WTC11 (cell line): ENCODE results near the gene HYAL2. TPM values are rescaled to one million over a fixed set of nuclear protein-coding genes. Genes with fewer than 3 reads are reported as not detected.
A peak's percentile ranks its signal among the peaks of the same experiment; 100 is the strongest.

Experiments used
- ATAC-seq: fragments of 200-7000 bp; cut with Tn5 transposase; 2 replicates; pipeline ENCODE4 v1.10.0; 2021; ENCODE audit warnings: mild to moderate bottlenecking, moderate library complexity
- CTCF ChIA-PET: fragments of 300-600 bp; sonication (Branson Sonifier 250); formaldehyde crosslinking; loops from one replicate; lab custom pipeline; 2021; ENCODE audit warnings: antibody characterized with exemption; lab: Charles Lee
- POLR2A ChIA-PET: fragments of 350-600 bp; sonication (Branson Sonifier 250); formaldehyde crosslinking; loops from one replicate; lab custom pipeline; 2021; ENCODE audit warnings: antibody characterized with exemption; lab: Charles Lee
- DNase-seq: peaks from one replicate; pipeline ENCODE4 v3.0.0; 2021; ENCODE audit warnings: low spot score
- H3K27ac Mint-ChIP-seq: 2 replicates; pipeline ENCODE4 v1.8.0; 2021; ENCODE audit warnings: mixed read lengths
- H3K27me3 Mint-ChIP-seq: 2 replicates; pipeline ENCODE4 v1.8.0; 2021; ENCODE audit warnings: low read depth, mild to moderate bottlenecking, moderate library complexity, mixed read lengths
- H3K36me3 Mint-ChIP-seq: 2 replicates; pipeline ENCODE4 v1.8.0; 2021; ENCODE audit warnings: mixed read lengths
- H3K4me1 Mint-ChIP-seq: 2 replicates; pipeline ENCODE4 v1.8.0; 2022; ENCODE audit warnings: mixed read lengths
- H3K4me3 Mint-ChIP-seq: 2 replicates; pipeline ENCODE4 v1.8.0; 2021; ENCODE audit warnings: mild to moderate bottlenecking, moderate library complexity, mixed read lengths
- H3K9me3 Mint-ChIP-seq: 2 replicates; pipeline ENCODE4 v1.8.0; 2021; ENCODE audit warnings: mixed read lengths
- ATF1 ChIP-seq: sonication (generic); formaldehyde crosslinking; IDR thresholded peaks from 2 replicates; pipeline ENCODE4 v1.8.1; 2023; ENCODE audit warnings: mild to moderate bottlenecking, moderate library complexity, missing genetic modification reagents
- ELF4 ChIP-seq: sonication (generic); formaldehyde crosslinking; IDR thresholded peaks from 2 replicates; pipeline ENCODE4 v1.8.1; 2022; ENCODE audit warnings: low read depth, mild to moderate bottlenecking, moderate library complexity, missing genetic modification reagents
- GRHL2 ChIP-seq: fragments of 250-450 bp; sonication (Bioruptor Pico); IDR thresholded peaks from 2 replicates; pipeline ENCODE4 v1.8.0; 2022; ENCODE audit warnings: mild to moderate bottlenecking, moderate library complexity; ENCODE audit not compliant: insufficient replicate concordance, severe bottlenecking
- KAT7 ChIP-seq: sonication (generic); formaldehyde crosslinking; IDR thresholded peaks from 2 replicates; pipeline ENCODE4 v1.8.1; 2023; ENCODE audit warnings: missing genetic modification reagents, mild to moderate bottlenecking, borderline replicate concordance
- SP1 ChIP-seq: sonication (generic); formaldehyde crosslinking; conservative IDR thresholded peaks from 2 replicates; pipeline ENCODE4 v1.8.1; 2022; ENCODE audit warnings: missing genetic modification reagents
- ZNF219 ChIP-seq: sonication (generic); formaldehyde crosslinking; IDR thresholded peaks from 2 replicates; pipeline ENCODE4 v1.8.0; 2023; ENCODE audit warnings: missing genetic modification reagents, mild to moderate bottlenecking, borderline replicate concordance
- total RNA-seq: library from RNA; stranded (reverse); gene quantifications from 3 replicates; pipeline ENCODE4 v1.2.3, GENCODE V29; 2021
- TF ChIP-seq, protein P1 (sequence below): sonication (generic); formaldehyde crosslinking; IDR thresholded peaks from 2 replicates; pipeline ENCODE4 v1.8.1; 2023; ENCODE audit warnings: mild to moderate bottlenecking, missing genetic modification reagents
- TF ChIP-seq, protein P2 (sequence below): sonication (generic); formaldehyde crosslinking; IDR thresholded peaks from 2 replicates; pipeline ENCODE4 v1.8.0; 2023; ENCODE audit warnings: missing genetic modification reagents, mild to moderate bottlenecking, borderline replicate concordance
- TF ChIP-seq, protein P3 (sequence below): sonication (generic); formaldehyde crosslinking; IDR thresholded peaks from 2 replicates; pipeline ENCODE4 v1.8.1; 2022; ENCODE audit warnings: missing genetic modification reagents, borderline replicate concordance
- TF ChIP-seq, protein P4 (sequence below): sonication (generic); formaldehyde crosslinking; IDR thresholded peaks from 2 replicates; pipeline ENCODE4 v1.8.1; 2022; ENCODE audit warnings: low read depth, missing genetic modification reagents, borderline replicate concordance
- TF ChIP-seq, protein P5 (sequence below): sonication (generic); formaldehyde crosslinking; IDR thresholded peaks from 2 replicates; pipeline ENCODE4 v1.8.0; 2022; ENCODE audit warnings: mild to moderate bottlenecking, missing genetic modification reagents
- TF ChIP-seq, protein P6 (sequence below): fragments of 200-600 bp; IDR thresholded peaks from 2 replicates; pipeline ENCODE4 v1.8.0; 2022; ENCODE audit warnings: antibody characterized with exemption
- TF ChIP-seq, protein P7 (sequence below): sonication (generic); formaldehyde crosslinking; IDR thresholded peaks from 2 replicates; pipeline ENCODE4 v1.8.1; 2023; ENCODE audit warnings: mild to moderate bottlenecking, moderate library complexity, missing genetic modification reagents
- TF ChIP-seq, protein P8 (sequence below): sonication (generic); formaldehyde crosslinking; IDR thresholded peaks from 2 replicates; pipeline ENCODE4 v1.8.0; 2022; ENCODE audit warnings: mild to moderate bottlenecking, missing genetic modification reagents
- TF ChIP-seq, protein P9 (sequence below): sonication (generic); formaldehyde crosslinking; IDR thresholded peaks from 2 replicates; pipeline ENCODE4 v1.8.0; 2022; ENCODE audit warnings: missing genetic modification reagents

HYAL2 gene
- total RNA-seq, 1 experiment from 2014 or later = 58.0 TPM

DNA sequence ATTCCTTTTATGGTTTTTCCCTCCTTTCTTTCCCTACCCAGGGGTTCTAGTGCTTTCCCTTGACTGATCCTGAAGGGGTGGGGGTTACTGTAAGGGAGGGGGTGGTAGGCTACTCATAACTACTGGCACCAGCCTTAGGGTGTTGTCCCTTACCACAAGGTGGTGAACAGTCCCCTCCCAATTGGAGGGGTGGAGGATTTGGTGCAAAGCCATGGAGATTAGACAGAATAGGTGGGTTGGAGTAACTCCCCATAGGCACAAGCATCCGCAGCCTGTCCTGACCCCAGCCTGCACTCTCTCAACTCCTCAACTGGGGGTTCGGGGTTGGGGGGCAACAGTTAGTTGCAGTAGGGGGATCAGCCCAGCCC is 2.6 kb upstream of the HYAL2 start (continued):
- TF ChIP-seq ZNF219 (no peak), KAT7 (CRISPR knock-in tag) (no peak)
- TF ChIP-seq, protein P1, sequence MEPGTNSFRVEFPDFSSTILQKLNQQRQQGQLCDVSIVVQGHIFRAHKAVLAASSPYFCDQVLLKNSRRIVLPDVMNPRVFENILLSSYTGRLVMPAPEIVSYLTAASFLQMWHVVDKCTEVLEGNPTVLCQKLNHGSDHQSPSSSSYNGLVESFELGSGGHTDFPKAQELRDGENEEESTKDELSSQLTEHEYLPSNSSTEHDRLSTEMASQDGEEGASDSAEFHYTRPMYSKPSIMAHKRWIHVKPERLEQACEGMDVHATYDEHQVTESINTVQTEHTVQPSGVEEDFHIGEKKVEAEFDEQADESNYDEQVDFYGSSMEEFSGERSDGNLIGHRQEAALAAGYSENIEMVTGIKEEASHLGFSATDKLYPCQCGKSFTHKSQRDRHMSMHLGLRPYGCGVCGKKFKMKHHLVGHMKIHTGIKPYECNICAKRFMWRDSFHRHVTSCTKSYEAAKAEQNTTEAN (CRISPR knock-in tag) = no peak
- TF ChIP-seq, all 79 proteins: peak for 0

DNA sequence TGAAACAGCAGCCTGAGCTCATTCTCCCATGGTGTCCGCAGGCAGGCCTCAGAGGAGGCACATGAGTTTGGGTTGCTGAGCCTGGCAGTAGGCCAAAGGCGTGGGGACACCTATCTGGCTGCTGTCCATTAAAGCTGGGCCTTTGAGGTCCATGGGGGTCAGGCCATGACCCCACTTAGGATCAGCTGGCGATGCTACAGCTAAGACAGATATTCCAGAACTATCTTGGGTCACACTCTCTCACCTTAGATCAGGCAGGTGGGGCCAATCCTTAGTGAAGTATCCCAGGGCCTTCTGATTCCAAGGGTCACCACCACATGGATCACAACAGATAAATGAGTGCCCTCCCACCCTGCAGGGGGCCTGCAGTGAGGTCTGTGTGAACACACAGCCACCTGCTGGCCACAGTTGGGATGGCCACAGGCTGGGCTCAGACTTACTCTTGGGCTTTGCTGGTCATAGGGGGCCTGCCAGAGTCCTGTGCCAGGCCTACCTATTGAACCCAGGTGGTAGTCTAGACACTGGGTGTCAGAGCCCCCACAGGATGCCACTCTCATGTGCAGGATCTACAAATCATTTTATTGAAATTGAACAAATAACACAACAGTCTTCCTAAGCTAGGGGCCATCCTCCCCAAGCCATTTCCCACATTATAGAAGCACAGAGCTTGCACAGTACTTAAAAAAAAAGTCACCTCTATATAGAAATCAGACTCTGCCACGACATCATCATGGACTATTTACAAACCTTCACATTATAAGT is 2.0 kb upstream of the HYAL2 start:
- TF ChIP-seq, protein P2, sequence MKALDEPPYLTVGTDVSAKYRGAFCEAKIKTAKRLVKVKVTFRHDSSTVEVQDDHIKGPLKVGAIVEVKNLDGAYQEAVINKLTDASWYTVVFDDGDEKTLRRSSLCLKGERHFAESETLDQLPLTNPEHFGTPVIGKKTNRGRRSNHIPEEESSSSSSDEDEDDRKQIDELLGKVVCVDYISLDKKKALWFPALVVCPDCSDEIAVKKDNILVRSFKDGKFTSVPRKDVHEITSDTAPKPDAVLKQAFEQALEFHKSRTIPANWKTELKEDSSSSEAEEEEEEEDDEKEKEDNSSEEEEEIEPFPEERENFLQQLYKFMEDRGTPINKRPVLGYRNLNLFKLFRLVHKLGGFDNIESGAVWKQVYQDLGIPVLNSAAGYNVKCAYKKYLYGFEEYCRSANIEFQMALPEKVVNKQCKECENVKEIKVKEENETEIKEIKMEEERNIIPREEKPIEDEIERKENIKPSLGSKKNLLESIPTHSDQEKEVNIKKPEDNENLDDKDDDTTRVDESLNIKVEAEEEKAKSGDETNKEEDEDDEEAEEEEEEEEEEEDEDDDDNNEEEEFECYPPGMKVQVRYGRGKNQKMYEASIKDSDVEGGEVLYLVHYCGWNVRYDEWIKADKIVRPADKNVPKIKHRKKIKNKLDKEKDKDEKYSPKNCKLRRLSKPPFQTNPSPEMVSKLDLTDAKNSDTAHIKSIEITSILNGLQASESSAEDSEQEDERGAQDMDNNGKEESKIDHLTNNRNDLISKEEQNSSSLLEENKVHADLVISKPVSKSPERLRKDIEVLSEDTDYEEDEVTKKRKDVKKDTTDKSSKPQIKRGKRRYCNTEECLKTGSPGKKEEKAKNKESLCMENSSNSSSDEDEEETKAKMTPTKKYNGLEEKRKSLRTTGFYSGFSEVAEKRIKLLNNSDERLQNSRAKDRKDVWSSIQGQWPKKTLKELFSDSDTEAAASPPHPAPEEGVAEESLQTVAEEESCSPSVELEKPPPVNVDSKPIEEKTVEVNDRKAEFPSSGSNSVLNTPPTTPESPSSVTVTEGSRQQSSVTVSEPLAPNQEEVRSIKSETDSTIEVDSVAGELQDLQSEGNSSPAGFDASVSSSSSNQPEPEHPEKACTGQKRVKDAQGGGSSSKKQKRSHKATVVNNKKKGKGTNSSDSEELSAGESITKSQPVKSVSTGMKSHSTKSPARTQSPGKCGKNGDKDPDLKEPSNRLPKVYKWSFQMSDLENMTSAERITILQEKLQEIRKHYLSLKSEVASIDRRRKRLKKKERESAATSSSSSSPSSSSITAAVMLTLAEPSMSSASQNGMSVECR (CRISPR knock-in tag) = 0 out of 2 replicates have a peak, but pooled peaks have one; percentile 34
- TF ChIP-seq, protein P3, sequence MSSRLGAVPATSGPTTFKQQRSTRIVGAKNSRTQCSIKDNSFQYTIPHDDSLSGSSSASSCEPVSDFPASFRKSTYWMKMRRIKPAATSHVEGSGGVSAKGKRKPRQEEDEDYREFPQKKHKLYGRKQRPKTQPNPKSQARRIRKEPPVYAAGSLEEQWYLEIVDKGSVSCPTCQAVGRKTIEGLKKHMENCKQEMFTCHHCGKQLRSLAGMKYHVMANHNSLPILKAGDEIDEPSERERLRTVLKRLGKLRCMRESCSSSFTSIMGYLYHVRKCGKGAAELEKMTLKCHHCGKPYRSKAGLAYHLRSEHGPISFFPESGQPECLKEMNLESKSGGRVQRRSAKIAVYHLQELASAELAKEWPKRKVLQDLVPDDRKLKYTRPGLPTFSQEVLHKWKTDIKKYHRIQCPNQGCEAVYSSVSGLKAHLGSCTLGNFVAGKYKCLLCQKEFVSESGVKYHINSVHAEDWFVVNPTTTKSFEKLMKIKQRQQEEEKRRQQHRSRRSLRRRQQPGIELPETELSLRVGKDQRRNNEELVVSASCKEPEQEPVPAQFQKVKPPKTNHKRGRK (CRISPR knock-in tag) = no peak
- TF ChIP-seq ELF4 (no peak), ATF1 (CRISPR knock-in tag) (no peak), GRHL2 (no peak), SP1 (CRISPR knock-in tag) (0 out of 2 replicates have a peak, but pooled peaks have one; percentile 24)
- TF ChIP-seq, protein P4, sequence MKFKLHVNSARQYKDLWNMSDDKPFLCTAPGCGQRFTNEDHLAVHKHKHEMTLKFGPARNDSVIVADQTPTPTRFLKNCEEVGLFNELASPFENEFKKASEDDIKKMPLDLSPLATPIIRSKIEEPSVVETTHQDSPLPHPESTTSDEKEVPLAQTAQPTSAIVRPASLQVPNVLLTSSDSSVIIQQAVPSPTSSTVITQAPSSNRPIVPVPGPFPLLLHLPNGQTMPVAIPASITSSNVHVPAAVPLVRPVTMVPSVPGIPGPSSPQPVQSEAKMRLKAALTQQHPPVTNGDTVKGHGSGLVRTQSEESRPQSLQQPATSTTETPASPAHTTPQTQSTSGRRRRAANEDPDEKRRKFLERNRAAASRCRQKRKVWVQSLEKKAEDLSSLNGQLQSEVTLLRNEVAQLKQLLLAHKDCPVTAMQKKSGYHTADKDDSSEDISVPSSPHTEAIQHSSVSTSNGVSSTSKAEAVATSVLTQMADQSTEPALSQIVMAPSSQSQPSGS (CRISPR knock-in tag) = no peak
- TF ChIP-seq, protein P5, sequence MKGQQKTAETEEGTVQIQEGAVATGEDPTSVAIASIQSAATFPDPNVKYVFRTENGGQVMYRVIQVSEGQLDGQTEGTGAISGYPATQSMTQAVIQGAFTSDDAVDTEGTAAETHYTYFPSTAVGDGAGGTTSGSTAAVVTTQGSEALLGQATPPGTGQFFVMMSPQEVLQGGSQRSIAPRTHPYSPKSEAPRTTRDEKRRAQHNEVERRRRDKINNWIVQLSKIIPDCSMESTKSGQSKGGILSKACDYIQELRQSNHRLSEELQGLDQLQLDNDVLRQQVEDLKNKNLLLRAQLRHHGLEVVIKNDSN (CRISPR knock-in tag) = 0 out of 2 replicates have a peak, but pooled peaks have one; percentile 15
- TF ChIP-seq, protein P6, sequence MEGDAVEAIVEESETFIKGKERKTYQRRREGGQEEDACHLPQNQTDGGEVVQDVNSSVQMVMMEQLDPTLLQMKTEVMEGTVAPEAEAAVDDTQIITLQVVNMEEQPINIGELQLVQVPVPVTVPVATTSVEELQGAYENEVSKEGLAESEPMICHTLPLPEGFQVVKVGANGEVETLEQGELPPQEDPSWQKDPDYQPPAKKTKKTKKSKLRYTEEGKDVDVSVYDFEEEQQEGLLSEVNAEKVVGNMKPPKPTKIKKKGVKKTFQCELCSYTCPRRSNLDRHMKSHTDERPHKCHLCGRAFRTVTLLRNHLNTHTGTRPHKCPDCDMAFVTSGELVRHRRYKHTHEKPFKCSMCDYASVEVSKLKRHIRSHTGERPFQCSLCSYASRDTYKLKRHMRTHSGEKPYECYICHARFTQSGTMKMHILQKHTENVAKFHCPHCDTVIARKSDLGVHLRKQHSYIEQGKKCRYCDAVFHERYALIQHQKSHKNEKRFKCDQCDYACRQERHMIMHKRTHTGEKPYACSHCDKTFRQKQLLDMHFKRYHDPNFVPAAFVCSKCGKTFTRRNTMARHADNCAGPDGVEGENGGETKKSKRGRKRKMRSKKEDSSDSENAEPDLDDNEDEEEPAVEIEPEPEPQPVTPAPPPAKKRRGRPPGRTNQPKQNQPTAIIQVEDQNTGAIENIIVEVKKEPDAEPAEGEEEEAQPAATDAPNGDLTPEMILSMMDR = peak; percentile 91
- TF ChIP-seq, protein P7, sequence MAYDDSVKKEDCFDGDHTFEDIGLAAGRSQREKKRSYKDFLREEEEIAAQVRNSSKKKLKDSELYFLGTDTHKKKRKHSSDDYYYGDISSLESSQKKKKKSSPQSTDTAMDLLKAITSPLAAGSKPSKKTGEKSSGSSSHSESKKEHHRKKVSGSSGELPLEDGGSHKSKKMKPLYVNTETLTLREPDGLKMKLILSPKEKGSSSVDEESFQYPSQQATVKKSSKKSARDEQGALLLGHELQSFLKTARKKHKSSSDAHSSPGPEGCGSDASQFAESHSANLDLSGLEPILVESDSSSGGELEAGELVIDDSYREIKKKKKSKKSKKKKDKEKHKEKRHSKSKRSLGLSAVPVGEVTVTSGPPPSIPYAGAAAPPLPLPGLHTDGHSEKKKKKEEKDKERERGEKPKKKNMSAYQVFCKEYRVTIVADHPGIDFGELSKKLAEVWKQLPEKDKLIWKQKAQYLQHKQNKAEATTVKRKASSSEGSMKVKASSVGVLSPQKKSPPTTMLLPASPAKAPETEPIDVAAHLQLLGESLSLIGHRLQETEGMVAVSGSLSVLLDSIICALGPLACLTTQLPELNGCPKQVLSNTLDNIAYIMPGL (CRISPR knock-in tag) = 0 out of 2 replicates have a peak, but pooled peaks have one; percentile 28
- TF ChIP-seq, protein P8, sequence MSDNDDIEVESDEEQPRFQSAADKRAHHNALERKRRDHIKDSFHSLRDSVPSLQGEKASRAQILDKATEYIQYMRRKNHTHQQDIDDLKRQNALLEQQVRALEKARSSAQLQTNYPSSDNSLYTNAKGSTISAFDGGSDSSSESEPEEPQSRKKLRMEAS = 0 out of 2 replicates have a peak, but pooled peaks have one; percentile 34
- TF ChIP-seq, protein P9, sequence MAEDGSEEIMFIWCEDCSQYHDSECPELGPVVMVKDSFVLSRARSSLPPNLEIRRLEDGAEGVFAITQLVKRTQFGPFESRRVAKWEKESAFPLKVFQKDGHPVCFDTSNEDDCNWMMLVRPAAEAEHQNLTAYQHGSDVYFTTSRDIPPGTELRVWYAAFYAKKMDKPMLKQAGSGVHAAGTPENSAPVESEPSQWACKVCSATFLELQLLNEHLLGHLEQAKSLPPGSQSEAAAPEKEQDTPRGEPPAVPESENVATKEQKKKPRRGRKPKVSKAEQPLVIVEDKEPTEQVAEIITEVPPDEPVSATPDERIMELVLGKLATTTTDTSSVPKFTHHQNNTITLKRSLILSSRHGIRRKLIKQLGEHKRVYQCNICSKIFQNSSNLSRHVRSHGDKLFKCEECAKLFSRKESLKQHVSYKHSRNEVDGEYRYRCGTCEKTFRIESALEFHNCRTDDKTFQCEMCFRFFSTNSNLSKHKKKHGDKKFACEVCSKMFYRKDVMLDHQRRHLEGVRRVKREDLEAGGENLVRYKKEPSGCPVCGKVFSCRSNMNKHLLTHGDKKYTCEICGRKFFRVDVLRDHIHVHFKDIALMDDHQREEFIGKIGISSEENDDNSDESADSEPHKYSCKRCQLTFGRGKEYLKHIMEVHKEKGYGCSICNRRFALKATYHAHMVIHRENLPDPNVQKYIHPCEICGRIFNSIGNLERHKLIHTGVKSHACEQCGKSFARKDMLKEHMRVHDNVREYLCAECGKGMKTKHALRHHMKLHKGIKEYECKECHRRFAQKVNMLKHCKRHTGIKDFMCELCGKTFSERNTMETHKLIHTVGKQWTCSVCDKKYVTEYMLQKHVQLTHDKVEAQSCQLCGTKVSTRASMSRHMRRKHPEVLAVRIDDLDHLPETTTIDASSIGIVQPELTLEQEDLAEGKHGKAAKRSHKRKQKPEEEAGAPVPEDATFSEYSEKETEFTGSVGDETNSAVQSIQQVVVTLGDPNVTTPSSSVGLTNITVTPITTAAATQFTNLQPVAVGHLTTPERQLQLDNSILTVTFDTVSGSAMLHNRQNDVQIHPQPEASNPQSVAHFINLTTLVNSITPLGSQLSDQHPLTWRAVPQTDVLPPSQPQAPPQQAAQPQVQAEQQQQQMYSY (CRISPR knock-in tag) = no peak
- Mint-ChIP-seq H3K27me3 (no peaks in the 10 kb centered on the region), H3K9me3 (no peaks in the 10 kb centered on the region), H3K36me3 (peaks cover 12% of the 10 kb centered on the region), H3K4me3 (peak overlapping the region; percentile 22; the same call in 1 of the 2 replicates), H3K27ac (peak overlapping the region; percentile 45), H3K4me1 (peaks cover 41% of the 10 kb centered on the region)
- ChIA-PET CTCF (interaction anchor here (0.6 to 5.5 kb wide), 13 partner anchors 12 to 287 kb away, joined by 3 to 95 read pairs (median 4); partner anchors contain the start of genes CISH, HYAL1, HYAL3 and IFRD2), POLR2A (no interaction called here)
- ATAC-seq (peak; percentile 23), DNase-seq (peak; percentile 94)
